GM12872 (cell line): ENCODE data around the gene GLIPR2.

Experiments used
- TF ChIP-seq, protein P1 (sequence below): IDR thresholded peaks from 3 replicates; pipeline ENCODE4 v1.5.1; 2011; ENCODE audit warnings: low read depth, mild to moderate bottlenecking, low read length, moderate library complexity; ENCODE audit not compliant: insufficient read depth

The GLIPR2 gene

DNA sequence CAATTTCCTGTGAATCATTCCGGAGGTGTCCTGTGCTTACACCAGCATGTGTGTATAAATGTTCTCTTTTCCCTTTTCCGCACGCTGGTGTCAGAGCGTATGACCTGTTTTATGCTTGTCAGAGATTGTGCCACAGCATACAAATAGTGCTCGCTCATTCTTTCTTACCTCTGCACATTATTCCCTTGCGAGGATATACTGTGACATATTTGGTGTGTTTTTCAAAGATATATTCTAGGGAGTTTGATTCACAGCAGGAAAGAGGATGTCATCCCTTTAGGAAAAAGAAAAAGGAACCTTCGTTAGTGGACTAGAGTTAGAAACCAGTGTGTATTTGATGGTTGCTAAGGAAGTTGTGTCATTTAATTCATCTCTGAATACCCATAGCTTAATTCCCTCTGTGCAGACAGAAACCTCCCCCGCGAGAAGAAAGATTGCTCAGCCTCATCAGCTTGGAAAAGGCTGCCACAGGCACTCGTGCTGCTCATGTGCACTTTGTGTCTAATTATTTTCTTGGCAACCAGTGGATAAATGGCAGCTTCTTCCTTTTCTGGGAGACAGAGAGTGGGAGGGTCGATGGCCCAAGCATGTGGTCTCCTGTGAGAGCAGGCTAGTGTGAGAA, 17.9 kb downstream of the GLIPR2 start:
- TF ChIP-seq, protein P1, sequence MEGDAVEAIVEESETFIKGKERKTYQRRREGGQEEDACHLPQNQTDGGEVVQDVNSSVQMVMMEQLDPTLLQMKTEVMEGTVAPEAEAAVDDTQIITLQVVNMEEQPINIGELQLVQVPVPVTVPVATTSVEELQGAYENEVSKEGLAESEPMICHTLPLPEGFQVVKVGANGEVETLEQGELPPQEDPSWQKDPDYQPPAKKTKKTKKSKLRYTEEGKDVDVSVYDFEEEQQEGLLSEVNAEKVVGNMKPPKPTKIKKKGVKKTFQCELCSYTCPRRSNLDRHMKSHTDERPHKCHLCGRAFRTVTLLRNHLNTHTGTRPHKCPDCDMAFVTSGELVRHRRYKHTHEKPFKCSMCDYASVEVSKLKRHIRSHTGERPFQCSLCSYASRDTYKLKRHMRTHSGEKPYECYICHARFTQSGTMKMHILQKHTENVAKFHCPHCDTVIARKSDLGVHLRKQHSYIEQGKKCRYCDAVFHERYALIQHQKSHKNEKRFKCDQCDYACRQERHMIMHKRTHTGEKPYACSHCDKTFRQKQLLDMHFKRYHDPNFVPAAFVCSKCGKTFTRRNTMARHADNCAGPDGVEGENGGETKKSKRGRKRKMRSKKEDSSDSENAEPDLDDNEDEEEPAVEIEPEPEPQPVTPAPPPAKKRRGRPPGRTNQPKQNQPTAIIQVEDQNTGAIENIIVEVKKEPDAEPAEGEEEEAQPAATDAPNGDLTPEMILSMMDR = no peak

DNA sequence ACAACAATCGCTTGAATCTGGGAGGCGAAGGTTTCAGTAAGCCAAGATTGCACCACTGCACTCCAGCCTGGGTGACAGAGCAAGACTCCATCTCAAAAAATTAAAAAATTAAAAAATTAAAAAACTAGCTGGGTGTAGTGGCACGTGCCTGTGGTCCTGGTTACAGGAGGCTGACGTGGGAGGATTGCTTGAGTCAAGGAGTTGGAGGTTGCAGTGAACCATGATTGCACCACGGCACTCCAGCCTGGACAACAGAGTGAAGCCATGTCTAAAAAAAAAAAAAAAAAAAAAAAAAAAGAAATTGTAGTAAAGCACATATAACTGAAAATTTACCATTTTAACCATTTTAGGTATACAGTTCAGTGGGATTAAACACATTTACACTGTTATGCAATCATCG, 19.6 kb downstream of the GLIPR2 start:
- TF ChIP-seq, protein P1 = no peak

DNA sequence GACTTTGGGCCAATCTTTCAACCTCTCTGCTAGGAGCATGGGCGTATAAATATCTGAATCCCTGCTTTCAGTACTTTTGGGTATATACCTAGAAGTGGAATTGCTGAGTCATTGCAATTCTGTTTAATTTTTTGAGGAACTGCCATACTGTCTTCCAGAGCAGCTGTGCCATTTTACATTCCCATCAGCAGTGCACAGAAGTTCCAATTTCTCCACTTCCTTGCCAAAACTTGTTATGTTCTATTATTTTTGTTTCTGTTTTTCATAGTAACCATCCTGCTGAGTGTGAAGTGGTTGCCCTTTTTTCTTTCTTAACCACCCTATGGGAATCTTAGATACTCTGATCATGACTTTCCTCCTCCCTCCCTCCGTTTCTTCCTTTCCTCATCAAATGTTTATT, 21.6 kb downstream of the GLIPR2 start:
- TF ChIP-seq, protein P1 = no peak

DNA sequence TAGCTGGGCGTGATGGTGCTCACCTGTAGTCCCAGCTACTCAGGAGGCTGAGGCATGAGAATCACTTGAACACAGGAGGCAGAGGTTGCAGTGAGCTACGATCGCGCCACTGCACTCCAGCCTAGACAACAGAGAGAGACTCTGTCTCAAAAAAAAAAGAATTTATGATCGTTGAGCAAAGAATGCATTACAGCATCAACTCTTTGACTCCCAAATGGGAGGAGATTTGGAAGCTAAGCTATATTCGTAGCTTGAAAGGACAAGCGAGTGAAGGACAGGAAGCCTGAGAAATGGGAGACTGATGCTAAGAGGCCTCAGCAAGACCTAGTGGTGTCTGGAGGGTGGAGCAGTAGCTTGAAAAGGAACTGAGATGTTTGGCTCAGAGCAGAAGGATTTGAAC, 22.4 kb downstream of the GLIPR2 start:
- TF ChIP-seq, protein P1 = no peak

DNA sequence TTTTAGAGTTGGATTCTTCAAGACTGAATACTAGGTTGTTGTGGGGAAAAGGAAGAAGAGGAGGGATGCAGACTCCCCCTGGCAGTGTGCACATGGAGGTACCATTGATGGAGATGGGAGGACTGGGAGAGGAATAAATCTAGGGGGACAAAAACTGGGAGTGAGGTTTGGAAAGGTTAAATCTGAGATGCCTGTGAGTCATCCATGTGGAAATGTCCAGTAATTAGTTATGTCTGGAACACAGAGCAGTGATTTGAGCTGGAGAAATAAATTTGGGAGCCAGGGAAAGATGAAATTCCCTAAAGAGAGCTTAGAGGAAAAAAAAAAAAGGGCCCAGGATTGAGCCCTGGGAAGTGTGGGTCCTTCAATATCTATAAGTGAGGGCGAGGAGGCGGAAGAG, 24.7 kb downstream of the GLIPR2 start:
- TF ChIP-seq, protein P1 = no peak

DNA sequence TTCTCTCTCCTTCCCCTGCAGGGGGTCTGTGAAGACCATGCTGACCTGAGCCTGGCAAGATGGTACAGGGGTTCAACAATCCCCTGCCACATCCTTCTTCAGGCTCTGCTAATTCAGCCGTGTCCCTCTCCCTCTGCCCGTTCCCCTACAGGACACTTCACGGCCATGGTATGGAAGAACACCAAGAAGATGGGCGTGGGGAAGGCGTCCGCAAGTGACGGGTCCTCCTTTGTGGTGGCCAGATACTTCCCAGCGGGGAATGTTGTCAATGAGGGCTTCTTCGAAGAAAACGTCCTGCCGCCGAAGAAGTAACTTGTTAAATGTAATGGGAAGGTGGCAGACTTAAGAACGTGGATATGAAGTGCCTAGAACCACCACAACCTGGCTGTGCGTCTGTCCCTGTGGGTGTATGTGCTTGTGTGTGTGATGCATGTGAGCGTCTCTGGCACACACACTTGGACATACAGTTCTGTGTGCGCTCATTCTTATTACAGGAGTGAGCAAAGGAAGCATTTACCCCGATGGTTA, 25.7 kb downstream of the GLIPR2 start:
- TF ChIP-seq, protein P1 = no peak

DNA sequence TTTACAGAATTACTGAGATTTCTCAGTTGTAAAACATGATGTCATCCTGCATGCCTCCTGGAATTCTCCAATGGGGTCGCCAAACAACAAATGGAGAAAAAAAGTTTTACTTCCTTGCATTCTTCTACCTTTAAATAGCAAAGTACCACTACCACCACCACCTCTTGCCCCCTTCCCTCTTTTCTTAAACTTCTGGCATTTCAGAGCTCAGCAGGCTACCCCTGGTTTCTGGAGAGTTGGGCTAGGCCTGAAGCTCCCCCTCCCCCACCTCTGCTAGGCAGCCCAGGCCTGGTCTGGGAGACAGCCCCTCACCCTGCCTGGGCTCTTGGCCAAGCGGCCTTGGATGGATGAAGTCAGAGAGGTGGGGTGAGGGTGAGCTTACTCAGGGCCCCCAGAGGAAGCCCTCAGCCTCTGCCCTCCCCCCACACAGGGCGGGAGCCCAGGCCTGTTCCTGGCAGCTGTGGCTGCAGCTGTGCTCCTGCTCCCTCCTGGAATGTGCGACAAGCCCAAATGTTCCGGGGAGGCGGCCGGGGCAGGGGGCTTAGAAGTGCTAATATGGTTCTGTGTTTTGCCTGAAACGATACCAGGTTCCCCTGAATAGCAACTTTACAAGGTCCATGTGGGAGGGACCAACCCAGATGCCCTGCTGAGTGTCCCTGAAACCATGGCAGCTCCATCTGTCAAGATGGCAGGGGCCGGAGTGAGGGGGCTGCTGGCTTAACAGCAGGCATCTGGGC, 26.7 kb downstream of the GLIPR2 start:
- TF ChIP-seq, protein P1 = no peak
